Activated CD4-positive, alpha-beta T cell treated with anti-CD3 and anti-CD28 coated beads, Interleukin-2, amount 50 U/mL, for 16 hours (primary cell): Measurements from ENCODE around the gene ACP4.

Source experiments
- DNase-seq: peaks from one replicate; pipeline ENCODE4 v3.0.0-alpha.2; 2020

The ACP4 gene

DNA sequence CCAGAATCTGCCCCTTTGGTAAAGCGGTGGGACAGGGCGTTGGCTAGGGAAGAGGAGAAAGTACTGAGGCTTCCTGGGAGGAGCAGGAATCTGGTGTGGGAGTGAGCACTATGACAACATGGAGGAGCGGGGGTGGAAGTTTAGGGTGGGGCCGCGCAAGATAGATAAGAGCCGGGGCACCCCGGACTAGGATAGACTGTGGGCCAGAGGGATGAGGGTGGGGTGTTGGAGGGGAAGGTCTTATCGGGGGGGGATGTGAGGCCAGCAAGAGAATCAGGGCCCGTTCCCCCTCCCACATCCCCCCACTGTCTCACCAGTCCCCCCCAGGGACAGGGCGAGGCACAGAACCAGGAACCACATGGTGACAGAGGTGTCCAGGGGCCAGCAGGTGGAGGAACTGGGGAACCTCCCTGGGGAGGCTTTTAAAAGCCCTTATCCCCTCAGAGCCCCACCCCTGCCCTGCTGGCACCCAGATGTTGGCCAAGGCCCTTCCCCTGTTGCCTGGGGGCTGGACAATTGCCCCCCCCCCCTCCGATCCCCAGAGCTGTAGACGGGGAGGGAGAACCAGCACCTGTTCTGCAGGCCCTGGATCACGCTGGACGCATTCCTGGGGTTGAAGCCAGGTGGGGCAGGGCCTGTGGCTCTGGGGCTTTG lies 33.3 kb downstream of the ACP4 start, which contains the start of gene KLK1:
KLK1 (minus strand) TSS at position 399 of the 654 bp plus-strand sequence; CDS start at position 360, 39 bp downstream.
- DNase-seq, result no peak

DNA sequence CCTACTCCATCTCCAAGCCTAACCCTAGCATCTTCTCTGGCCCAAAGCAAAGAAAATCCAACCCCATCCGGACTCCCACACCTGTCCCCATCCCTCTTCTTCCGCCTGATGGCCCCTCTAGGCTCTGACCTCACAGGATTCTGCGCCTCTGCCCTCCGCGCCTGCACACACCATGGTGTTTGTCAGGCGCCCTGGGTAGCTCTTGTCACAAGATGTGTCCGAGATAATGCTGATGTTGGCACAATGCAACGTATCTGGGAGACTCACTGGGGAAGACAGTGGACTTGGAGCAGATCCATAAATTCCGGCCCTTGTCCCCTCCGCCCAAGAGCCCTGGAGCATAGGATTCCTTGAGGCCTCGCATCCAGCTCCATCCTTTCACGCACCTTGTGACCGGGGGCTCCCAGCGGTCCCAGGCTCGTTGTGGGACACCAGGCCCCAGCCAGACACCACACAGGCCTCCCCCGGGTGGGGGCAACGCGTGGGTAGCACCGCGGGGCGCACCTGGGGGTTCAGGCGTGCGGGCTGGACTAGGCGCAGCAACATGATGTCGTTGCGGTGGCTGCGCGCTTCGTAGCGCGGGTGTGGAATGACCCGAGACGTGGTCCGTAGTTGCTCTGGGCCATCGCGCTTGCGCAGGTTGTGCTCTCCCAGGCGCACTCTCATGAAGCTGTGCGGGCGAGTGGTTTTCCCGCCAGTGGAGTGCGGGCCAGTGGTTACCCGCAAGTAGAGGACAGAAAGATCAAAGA lies 36.5 kb downstream of the ACP4 start:
- DNase-seq, result no peak

DNA sequence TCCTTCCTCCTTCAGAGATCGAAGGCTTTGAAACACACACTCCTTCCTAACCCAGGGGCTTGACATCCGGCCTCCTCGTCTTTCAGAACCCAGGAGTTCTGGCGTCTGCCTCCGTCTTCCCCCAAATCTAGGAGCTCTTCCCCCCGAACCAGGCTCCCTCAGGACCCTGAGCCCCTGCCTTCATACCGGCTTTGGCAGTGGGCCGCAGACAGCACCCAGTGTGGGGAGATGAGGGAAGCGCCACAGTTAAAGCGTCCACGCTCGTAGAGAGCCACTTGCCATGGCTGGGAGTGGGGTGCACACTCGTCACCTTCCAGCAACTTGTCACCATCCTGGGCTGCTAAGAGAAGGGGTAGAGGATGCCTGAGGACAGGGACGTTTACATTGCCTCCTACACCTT lies 37.3 kb downstream of the ACP4 start:
- DNase-seq, result no peak

DNA sequence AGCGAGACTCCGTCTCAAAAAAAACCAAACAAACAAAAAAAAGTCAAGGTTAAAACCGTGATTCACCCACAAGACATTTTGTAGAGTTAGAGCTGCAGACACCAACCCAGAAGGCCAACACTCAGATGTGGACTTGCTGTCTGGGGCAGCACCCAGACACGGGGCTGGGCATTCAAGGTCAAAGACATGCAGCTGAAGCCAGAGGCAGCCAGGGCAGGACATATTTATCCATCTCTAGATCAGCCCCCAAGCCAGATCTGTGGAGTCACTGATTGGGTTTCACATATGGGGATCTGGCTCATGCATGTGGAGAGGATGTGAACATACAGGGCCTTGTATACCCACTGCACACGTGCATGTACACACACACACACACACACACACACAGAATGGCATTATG lies 39.6 kb downstream of the ACP4 start:
- DNase-seq, result no peak

DNA sequence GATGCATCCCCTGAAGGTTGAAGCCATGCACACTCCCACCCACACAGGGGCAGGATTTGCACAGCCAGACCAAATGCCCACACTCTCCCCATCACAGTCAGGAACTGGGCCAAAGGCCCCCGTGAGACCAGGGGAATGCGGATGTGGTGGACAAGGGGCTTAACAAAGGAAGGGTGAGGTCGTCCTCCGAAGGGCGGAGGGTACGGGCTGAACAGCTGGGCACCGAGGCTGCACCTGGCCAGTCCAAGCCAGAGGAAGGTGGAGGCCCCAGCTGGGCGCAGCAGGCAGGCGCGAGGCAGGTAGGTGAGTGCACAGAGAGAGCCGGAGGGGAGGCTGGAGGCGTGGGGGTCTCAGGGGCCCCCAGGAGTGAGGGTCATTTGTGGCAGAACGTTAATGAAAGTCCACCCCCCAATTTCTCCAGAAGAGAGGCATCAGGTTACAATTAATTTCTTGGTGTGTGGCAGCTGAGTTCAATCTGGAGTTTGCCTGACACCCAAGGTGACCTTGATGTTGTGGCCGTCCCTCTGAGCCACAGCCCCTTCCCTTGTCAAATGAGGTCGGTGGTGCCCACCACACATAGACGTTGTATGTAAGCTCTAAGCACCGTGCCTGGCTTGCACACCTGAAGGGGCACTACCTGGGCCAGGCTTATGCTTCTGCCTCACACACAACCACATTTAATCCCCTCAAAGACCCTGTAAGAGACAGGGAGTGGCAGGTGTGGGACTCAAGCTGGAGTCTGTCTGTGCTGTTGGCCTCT lies 40.2 kb downstream of the ACP4 start:
- DNase-seq, result no peak

DNA sequence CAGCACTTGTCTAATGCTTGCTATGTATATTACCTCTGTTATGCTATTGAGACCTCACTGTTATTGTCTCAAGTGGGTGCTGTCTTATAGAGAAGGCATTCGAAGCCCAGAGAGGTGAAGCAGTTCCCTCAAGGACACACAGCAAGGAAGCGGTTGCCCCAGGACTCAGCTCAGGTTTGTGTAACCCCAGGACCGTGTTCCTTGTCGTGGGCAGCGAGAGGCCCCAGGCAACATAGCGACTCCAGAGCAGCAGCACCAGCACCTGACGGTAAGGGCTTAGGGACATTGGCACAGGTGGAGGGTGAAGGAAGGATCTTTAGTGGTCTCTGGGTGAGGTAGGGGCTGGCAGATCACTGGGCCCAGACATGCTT lies 40.8 kb downstream of the ACP4 start:
- no peak for DNase-seq

DNA sequence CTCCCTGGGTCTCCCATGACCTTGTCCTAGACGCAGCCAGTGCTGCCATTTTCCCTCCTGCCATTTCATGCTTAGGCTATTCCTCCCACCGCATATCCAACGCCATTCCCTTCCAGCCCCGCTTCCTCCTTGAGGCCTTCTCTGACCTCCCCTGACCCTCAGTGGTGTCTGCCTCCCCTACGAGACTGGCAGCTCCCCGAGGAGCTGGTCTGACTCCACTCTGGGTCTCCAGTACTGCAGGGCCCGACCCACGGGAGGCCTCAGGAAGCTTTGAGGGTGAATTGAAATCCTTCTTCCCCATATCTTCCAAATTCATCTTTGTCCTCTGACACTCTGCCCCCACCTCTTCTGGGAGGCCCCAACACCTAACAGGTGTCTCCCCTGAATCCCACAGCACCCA lies 42.5 kb downstream of the ACP4 start:
- DNase-seq, result no peak

DNA sequence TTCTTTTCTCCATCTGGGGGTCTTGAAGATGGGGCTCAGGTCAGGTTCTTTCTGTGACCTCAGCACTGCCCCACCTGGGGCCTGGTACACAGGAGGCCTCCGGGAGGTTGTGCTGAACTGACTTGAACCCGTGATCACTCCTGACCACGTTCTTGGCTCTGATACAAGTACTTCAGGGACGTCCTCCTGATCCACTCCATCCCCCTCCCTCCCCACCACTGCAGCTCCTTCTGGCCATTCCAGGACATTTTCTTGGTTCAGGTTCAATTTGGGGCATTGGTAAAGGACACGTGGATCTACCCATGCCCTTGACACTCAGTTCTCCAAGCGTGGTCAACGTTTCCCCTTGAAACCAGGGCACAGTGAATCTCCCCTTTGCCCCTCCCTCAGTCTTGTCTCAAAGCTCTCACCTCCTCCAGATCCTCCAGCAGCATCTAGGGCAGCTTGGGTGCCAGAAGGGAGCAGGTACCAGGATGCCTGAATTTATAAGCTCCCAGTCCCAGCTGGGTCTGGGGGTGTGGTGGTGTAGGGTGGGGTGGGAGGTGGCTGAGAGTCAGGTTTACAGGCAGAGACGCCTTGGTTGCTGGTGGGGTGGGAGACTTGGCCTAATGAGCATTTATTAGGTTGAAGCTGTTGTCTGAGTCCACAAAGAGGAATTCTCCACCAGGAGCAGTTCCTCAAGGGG lies 43.0 kb downstream of the ACP4 start, which contains the start of gene KLK15:
KLK15 (minus strand) TSS at position 458 of the 685 bp plus-strand sequence. CDS start 2,082 bp downstream, outside the sequence.
- no peak for DNase-seq

DNA sequence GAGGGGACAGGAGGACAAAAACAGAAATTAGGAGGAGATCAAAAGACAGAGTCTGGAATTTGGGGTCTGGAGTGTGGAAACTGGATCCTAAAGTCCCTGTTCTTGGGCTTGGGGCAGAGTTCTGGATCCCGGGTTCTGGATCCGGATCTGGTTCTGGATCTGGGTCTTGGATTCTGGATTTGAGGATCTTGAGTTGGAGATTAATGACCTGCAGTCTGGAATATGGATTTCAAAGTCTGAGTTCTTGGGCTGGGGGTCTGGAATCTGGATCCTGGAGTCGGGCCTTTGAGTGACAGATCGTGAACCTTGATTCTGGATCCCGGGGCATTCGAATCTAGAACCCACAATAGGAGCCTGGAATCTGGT lies 43.6 kb downstream of the ACP4 start:
- no peak for DNase-seq

DNA sequence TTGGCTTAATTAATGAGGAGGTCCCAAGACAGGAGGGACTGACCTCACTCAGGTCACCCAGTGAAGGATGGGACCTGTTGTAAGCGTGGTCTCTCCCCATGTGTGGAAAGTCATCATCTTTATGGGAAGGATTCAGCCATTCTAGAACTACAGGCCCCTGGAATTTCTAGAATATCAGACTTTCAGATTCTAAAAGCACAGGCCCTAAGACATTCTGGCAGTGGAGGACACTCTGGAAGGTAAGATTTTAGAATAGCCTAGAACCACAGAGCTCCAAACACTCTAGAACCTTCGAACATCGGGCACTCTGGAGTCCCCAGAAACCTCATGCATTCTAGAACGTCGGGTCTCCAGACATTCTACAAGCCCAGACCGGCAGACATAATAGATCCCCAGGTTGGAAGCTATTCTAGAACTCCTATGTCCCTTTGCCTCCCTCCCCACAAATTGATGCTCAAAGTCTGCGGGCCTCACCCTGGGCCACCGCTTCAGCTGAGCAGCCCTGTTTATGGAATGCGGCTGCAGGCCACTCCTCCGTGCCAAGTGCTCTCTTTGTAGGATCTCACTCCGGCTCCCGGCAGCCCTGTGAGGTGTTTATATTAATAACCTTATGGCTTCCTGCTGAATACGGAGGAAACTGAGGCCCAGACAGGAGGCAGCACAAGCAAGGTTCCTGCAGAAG lies 45.0 kb downstream of the ACP4 start:
- DNase-seq, result no peak

DNA sequence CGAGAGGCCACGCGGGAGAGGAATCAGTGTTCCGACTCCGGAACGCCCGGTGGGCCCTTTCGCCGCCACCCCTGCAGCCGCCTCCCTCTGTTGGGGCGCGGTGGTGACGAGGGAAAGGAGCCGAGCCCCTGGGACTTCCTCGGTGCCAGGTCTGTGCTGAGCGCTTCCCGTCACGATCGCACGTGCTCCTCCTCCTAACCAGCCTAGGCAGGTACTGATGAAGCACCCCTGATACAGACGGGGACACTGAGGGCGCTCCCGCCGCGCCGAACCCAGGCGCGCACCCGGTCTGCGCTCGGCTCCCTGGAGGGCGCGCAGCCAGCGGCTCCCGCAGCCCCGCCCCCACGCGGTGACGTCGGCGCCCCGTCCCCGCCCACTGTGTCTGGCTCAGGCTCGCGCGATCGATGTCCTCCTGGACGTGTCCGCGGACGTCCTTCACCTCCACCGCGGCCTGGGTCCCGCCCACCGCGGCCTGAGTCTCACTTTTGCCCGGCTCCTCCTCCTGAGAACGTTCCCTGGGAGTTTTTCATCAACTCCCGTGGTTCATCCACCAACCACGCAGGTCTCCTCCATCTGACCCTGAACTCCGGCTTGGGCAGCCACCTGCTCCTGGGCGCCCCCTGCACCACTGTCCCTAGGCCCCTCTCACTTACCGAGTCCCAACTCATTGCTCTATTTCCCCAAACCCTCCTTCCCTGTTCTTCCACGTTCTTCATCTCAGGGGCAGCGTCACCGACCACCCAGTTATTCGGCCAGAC lies 45.7 kb downstream of the ACP4 start:
- DNase-seq, result peak; percentile 75

DNA sequence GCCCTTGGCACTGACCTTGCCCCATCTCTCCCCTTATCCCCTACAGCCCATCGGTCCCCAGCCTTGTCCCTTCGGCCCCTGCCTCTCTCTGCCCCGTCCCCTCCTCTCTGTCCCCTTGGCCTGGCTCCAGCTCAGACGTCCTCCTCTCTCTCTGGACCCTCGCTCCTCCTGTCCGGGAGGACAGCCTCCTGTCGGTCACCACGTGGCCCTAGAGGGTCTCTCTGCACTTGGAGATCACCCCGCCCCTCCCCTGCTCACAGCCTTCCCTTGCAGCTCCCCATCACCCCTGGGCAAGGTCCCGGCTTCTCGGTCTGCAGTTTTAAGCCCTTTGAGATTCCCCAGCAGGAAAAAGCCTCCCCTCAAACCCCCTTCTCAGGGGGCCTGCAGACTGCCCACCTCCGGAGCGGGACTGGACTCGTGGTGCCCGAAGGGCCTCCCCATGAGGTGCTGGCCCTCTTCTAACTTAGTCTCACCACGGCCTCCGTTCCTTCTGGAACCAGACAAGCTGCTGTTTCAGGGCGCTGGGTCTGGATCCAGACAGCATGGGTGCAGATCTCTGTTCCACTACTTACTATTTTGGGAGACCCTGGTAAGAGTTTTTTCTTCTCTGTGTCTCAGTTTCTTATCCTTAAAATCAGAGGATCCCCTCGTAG lies 46.5 kb downstream of the ACP4 start:
- no peak for DNase-seq

DNA sequence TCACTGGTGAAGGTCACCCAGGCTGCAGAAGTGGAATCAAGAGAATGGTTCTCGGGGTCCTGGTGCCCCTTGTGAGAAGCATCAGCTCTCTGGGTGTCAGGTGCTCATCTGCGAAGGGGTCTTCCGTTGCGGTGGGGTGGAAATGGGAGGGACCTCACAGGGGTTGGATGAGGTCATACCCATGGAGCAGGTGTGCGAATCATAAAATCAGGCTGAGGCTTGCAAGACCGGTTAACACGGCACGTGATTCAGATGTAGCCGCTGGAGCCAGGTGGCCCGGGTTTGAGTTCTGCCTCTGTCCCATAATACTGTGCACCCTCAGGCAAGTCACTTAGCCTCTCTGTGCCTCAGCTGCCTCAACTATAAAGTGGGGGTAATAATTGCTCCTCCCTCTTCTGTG lies 47.1 kb downstream of the ACP4 start:
- DNase-seq, result no peak

DNA sequence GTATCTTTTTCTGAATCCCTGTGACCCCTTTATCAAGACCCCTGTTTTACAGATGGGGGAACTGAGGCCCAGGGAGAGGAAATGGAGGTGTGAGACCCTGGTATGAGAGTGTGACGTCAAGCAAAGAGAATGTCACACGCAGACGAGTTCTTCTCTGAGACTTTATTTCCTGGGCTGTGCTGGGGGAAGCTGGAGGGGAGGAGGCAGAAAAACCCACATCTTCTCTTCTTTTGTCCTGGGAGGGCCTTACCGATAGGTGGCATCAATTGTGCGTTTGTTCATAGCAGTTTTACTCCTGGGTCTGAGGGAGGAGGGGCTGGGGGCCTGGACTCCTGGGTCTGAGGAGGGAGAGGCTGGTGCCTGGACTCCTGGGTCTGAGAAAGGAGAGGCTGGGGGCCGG lies 48.0 kb downstream of the ACP4 start:
- peak; percentile 14 for DNase-seq

DNA sequence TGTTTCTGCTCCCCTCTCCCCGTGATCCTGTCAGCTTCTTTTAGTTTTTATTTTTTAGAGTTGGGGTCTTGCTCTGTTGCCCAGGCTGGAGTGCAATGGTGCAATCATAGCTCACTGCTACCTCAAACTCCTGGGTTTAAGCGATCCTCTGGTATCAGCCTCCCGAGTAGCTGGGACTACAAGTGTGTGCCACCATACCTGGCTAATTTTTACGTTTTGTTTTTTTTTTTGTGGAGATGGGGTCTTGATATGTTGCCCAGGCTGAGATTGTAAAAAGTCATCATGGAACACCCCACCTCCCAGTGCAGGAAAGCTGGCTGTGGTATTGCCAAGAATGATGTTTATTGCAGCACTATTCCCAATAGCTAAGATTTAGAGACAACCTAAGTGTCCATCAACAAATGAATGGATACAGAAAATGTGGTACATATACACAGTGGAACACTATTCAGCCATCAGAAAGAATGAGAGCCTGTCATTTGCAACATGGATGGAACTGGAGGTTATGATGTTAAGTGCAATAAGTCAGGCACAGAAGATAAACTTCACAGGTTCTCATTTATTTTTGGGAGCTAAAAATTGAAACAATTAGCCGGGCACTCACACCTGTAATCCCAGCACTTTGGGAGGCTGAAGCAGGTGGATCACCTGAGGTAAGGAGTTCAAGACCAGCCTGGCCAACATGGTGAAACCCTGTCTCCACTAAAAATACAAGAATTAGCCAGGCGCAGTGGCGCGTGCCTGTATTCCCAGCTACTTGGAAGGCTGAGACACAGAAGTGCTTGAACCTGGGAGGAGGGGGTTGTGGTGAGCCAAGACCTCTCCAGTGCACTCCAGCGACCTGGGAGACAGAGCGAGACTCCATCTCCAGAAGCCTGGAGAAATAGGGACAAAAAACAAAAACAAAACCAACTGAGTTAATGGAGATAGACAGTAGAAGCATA lies 49.8 kb downstream of the ACP4 start:
- DNase-seq, result no peak

DNA sequence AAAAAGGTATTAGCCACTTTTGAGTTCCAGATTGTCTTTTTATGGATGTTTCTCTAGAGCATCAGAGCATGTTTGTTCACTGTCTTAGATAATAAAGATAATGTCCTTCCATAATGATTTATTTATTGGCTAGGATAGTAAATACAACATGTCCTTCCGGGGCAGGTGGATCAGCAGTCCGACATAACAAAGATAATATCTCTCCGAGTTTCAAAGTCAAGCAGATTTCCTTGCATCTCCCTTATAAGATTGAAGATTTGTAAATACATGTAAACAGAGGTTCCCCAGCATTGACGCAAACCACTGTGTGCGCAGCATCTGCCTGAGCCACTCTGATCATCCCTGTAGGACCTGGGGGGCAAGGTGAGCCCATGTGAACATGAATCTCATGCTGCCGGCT lies 51.9 kb downstream of the ACP4 start:
- no peak for DNase-seq

DNA sequence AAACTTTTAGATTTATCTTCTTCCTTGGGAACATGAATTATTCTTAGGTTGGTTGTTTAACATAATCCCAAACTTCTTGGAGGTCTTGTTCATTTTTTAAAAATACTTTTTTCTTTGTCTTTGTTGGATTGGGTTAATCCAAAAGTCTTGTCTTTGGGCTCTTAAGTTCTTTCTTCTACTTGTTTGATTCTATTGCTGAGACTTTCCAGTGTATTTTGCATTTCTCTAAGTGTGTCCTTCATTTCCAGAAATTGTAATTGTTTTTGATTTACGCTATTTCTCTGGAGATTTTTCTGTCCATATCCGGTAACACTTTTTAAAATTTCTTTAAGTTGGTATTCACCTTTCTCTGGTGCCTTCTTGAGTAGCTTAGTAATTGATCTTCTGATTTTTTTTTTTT lies 53.0 kb downstream of the ACP4 start:
- DNase-seq, result no peak

DNA sequence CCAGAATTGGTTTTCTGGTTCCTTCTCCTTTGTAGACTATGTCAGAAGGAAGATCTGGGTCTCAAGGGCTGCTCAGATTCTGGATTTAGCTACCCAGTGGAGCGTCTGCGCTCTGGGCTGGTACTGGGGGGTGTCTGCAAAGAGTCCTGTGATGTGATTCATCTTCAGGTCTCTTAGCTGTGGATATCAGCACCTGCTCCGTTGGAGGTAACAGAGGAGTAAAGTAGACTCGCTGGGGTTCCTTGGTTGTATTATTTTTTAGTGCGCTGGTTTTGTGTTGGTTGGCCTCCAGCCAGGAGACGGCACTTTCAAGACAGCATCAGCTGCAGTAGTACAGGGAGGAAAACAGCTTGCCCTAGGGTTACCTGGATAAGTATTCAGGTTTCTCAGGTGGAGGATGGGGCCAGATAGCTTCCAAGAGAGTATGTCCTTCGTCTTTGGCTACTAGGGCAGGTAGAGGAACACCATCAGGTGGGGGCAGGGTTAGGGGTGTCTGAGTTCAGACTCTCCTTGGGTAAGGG lies 53.5 kb downstream of the ACP4 start:
- no peak for DNase-seq

DNA sequence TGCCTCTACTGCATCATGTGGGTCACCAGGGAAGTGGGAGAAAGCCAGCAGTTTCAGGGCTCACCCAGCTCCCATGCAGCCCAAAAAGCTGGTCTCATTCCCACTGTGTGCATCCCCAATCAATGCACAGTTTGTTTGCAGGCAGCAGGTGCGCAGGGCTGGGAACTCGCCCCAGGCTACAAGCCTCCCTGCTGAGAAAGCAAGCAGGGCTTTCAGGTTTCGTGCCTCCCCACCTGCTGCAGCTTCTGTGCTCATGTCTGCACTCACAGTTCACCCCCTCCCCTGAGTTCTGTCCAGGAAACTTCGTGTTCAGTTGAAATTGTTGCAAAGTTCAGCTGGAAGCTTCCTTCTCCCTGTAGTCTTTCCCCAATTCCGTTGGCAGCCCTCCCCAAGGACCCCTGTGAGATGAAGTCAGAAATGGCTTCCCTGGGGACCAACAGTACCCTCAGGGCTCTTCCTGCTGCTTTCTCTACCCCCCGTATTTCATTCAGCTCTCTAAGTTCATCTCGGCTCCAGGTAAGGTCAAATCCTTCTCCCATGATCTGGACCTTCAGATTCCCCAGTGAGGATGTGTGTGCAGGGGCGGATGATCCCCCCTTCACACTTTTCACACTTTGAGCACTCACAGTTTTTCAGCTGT lies 54.2 kb downstream of the ACP4 start:
- no peak for DNase-seq
